HepG2 (cell line): ENCODE data around the gene CAVIN2. TPM values are rescaled to one million over a fixed set of nuclear protein-coding genes. Genes with fewer than 3 reads are reported as not detected.

ENCODE experiments used
- CREB1 ChIP-seq, 2 experiments: fragments of 450-650 bp in 1 of 2; IDR thresholded peaks; 2 replicates each; pipeline ENCODE4 v1.6.1; 2016 to 2017; ENCODE audit warnings: control low read depth in 1 of 2, mild to moderate bottlenecking in 1 of 2, missing compliant biosample characterization in 1 of 2, missing genetic modification characterization in 1 of 2
- DDIT3 ChIP-seq: sonication (generic); formaldehyde crosslinking; IDR thresholded peaks from 2 replicates; pipeline ENCODE4 v1.4.0; 2020; ENCODE audit warnings: mild to moderate bottlenecking, missing genetic modification reagents
- FOSL2 ChIP-seq: sonication (generic); formaldehyde crosslinking; IDR thresholded peaks from 2 replicates; pipeline ENCODE4 v1.4.0; 2020; ENCODE audit warnings: missing genetic modification reagents
- FOXA3 ChIP-seq: IDR thresholded peaks from 2 replicates; pipeline ENCODE4 v1.6.1; 2016; ENCODE audit warnings: missing genetic modification reagents, missing compliant biosample characterization
- GFI1 ChIP-seq: sonication (generic); formaldehyde crosslinking; IDR thresholded peaks from 2 replicates; pipeline ENCODE4 v1.5.0; 2020; ENCODE audit warnings: missing genetic modification reagents, mild to moderate bottlenecking, borderline replicate concordance
- HDAC2 ChIP-seq: sonication (generic); formaldehyde crosslinking; IDR thresholded peaks from 2 replicates; pipeline ENCODE4 v1.4.0; 2020; ENCODE audit warnings: missing genetic modification reagents
- HMG20B ChIP-seq: conservative IDR thresholded peaks from 2 replicates; pipeline ENCODE4 v1.6.1; 2016; ENCODE audit warnings: missing genetic modification reagents, missing compliant biosample characterization
- KDM6A ChIP-seq: IDR thresholded peaks from 2 replicates; pipeline ENCODE4 v1.6.1; 2016; ENCODE audit warnings: low read depth
- MEIS1 ChIP-seq: sonication (generic); formaldehyde crosslinking; IDR thresholded peaks from 2 replicates; pipeline ENCODE4 v1.9.0; 2021; ENCODE audit warnings: mild to moderate bottlenecking, missing genetic modification reagents, moderate library complexity, borderline replicate concordance
- MNT ChIP-seq: fragments of 450-650 bp; IDR thresholded peaks from 2 replicates; pipeline ENCODE4 v1.6.1; 2016
- NKX3-1 ChIP-seq: sonication (generic); formaldehyde crosslinking; IDR thresholded peaks from 2 replicates; pipeline ENCODE4 v1.5.0; 2020; ENCODE audit warnings: missing genetic modification reagents
- RXRB ChIP-seq: IDR thresholded peaks from 2 replicates; pipeline ENCODE4 v1.6.1; 2016; ENCODE audit warnings: borderline replicate concordance, missing genetic modification reagents, missing compliant biosample characterization
- SP140L ChIP-seq: sonication (generic); formaldehyde crosslinking; IDR thresholded peaks from 2 replicates; pipeline ENCODE4 v1.4.0; 2020; ENCODE audit warnings: missing genetic modification reagents, borderline replicate concordance
- ZNF264 ChIP-seq: sonication (generic); formaldehyde crosslinking; IDR thresholded peaks from 2 replicates; pipeline ENCODE4 v1.4.0; 2020; ENCODE audit warnings: missing genetic modification reagents
- ZNF407 ChIP-seq: sonication (generic); formaldehyde crosslinking; IDR thresholded peaks from one replicate; pipeline ENCODE4 v1.5.1; 2020; ENCODE audit warnings: mild to moderate bottlenecking, missing genetic modification reagents; ENCODE audit errors: not compliant biosample characterization
- ZNF563 ChIP-seq: sonication (generic); formaldehyde crosslinking; IDR thresholded peaks from 2 replicates; pipeline ENCODE4 v1.8.0; 2022; ENCODE audit warnings: mild to moderate bottlenecking, moderate library complexity, missing genetic modification reagents
- ZNF691 ChIP-seq: sonication (generic); formaldehyde crosslinking; IDR thresholded peaks from 2 replicates; pipeline ENCODE4 v1.4.0; 2020; ENCODE audit warnings: missing genetic modification reagents, low read depth, mild to moderate bottlenecking, borderline replicate concordance
- ZNF777 ChIP-seq: sonication (generic); formaldehyde crosslinking; IDR thresholded peaks from 2 replicates; pipeline ENCODE4 v1.4.0; 2020; ENCODE audit warnings: missing genetic modification reagents
- polyA plus RNA-seq, 8 experiments: library from polyadenylated mRNA; depleted of rRNA in 3 of 8; stranded (reverse) in 7 of 8; unstranded in 1 of 8; fragments of >200 nt; fragmentation: Illumina TruSeq in 4 of 8; extraction: Trizol in 4 of 8; gene quantifications; 2 replicates each; pipeline versions ENCODE4 v1.2.1 to v1.2.3, GENCODE V29; 2011 to 2016; ENCODE audit warnings: low read depth in 4 of 8, missing spikeins in 1 of 8, mixed read lengths in 1 of 8; ENCODE audit not compliant: insufficient read depth in 1 of 8
- total RNA-seq, 5 experiments: library from RNA; depleted of rRNA; stranded (reverse); fragments of >200 nt; fragmentation: Illumina TruSeq; extraction: Trizol; gene quantifications; 2 replicates each; pipeline ENCODE4 v1.2.3, GENCODE V29; 2016; ENCODE audit warnings: low read depth in 1 of 5

The CAVIN2 gene
- total and polyA plus RNA-seq, 2 of the 13 experiments (the other 11 are each of a cell fraction or from before 2014, with no cell fraction given): 7.6 to 38.8 TPM

GRCh38 chr2:191881982-191882816 is 35.3 kb upstream of the CAVIN2 start (continued):
- TF ChIP-seq HDAC2 (CRISPR knock-in tag) (peak; percentile 93), CREB1 (IDR thresholded peaks at IDR 0.05) (no peak), CREB1 (CRISPR knock-in tag; IDR thresholded peaks at IDR 0.05) (peak; percentile 76), NKX3-1 (CRISPR knock-in tag) (0 out of 2 replicates have a peak, but pooled peaks have one; percentile 43), ZNF407 (CRISPR knock-in tag) (peak; percentile 52), DDIT3 (0 out of 2 replicates have a peak, but pooled peaks have one; percentile 70), ZNF777 (CRISPR knock-in tag) (no peak), ZNF563 (CRISPR knock-in tag) (no peak), ZNF691 (CRISPR knock-in tag) (no peak), MEIS1 (peak; percentile 85; the same call in 1 of the 2 replicates), HMG20B (CRISPR knock-in tag) (peak; percentile 83), FOXA3 (peak; percentile 93), FOSL2 (CRISPR knock-in tag) (peak; percentile 81), RXRB (CRISPR knock-in tag) (peak; percentile 89), KDM6A (CRISPR knock-in tag) (peak; percentile 45; the same call in 1 of the 2 replicates), SP140L (CRISPR knock-in tag) (peak; percentile 70; the same call in 1 of the 2 replicates), MNT (peak; percentile 73), GFI1 (CRISPR knock-in tag) (peak; percentile 86; the same call in 1 of the 2 replicates), ZNF264 (CRISPR knock-in tag) (peak; percentile 68; the same call in 1 of the 2 replicates)
